GM21390 (cell line): ENCODE results near the gene RTN4.

Experiments used
- ATAC-seq: cut with Tn5 transposase; IDR thresholded peaks from one replicate; pipeline ENCODE4 v1.9.1; 2021; ENCODE audit not compliant: unreplicated experiment

The RTN4 gene

DNA sequence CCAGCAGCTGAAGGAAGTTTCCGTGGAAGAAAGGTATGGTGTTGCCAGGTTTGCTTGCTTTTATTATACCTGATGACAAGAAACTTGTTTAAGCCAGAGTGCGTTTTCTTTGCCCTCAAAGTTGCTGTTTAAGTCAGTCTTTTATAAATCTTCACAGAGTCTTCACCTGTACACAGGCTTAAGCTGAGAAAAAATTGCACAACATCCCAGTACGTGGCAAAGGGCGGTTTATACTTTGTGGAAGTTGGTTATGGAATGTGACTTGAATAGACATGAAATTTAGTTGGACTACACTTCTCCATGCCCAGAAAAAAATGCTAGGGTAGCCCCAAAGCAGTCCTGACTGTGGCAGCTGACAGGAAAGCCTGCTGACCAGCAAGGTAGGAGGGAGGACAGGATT lies 121.5 kb downstream of the RTN4 start:
- no peak for ATAC-seq

DNA sequence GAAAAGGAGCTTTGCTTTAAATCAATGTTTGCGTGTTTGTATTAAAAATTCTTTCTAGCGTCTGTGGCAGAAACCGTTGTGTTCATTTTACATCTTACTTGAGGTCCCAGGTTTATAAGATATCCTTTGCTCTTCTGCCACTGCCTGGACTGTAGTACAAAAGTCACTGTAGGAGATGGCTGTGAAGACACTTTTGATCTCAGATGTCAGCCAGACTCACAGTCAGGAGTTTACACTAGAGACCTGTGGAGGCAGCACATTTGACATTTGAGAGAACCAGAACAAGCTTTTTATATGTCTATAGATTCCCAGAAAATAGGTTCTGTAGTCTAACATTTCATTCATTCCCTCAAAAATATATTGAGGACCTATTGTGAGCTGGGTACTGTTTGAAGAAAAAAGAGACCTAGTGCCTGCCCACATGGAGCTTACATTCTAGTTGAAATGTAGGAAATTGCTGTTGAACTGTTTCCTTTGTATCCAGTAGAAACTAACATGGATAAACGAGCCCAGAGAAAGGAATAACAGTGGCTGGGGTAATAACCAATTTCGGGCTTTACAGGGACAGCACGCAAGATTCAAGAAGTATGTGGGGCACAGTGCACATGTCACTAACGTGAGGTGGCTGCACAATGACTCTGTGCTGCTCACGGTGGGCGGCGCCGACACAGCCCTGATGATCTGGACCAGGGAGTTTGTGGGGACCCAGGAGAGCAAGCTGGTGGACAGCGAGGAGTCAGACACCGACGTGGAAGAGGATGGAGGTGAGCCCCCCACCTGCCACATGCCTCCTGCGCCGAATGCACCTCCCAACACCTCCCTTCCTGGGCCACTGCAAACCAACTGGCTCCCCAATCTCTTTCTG lies 122.3 kb downstream of the RTN4 start:
- ATAC-seq = no peak

DNA sequence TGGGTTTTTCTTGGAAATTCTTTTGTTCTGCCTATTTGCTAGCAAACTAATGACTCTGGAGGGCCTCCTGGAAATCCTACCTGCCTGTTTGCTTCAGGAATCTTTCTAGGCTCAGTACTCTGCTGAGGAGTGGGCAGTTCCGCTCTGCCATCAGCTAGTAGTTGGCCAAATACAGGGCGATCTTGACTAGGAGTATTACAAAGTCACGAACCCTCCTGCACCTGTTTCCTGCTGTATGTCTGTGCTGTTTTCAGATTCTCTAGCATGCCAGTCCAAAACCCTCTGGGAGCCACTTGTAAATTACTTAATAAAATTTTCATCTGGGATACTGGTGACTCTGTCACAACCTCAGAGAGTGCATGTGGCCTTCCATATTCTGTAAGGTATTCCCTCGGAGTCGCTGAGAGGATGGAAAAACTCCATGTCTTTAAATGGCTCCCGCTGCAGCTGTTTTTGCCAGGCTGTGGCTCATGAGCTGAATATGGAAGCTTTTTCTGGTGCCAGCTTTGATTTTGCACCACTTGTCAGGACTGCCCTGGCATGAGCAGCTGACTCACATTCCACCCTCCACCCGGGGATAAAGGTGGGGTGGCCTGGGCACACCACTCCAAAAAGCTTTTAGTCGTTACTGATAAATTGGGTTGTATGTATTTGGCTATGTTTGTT lies 123.0 kb downstream of the RTN4 start:
- no peak for ATAC-seq

DNA sequence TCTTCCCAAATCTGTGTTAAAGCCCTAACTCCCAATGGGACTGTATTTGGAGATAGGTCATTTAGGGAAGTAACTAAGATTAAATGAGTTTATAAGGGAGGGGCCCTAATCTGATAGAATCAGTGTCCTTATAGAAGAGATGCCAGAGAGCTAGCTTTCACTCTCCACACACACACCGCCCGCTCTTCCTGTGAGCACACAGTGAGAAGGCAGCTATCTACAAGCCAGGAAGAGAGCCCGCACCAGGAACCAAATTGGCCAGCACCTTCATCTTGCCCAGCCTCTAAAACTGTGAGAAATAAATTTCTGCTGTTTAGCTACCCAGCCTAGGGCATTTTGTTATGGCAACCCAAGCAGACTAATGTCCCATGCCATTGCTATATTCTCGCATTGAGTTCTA lies 125.2 kb downstream of the RTN4 start:
- no peak for ATAC-seq

DNA sequence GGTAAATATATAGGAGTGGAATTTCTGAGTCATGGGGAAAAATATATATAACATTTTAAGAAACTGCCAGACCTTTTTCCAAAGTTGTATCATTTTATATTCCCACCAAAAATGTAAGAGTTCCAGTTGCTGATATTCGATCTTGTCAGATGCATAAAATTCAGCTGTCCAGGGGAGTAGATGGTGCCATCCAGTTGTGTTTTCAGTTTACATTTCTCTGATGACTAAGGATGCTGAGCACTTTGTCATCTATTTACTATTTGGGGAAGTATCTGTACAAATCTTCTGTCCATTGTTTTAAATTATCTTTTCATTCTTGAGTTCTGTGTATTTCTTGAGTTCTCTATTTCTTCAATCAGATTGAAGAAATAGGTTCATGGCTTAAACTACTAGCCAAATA lies 126.1 kb downstream of the RTN4 start:
- ATAC-seq = no peak
